H9 (cell line): ENCODE measurements around the gene KRT3. TPM values are rescaled to one million over a fixed set of nuclear protein-coding genes. Genes with fewer than 3 reads are reported as not detected.

Experiments used
- DNase-seq: peaks from one replicate; pipeline ENCODE4 v3.0.0-alpha.2; 2017
- H2AFZ ChIP-seq: one replicate; pipeline ENCODE4 v1.6.1; 2013; ENCODE audit warnings: mild to moderate bottlenecking, low read length, control low read depth, moderate library complexity
- H2AK5ac ChIP-seq: 2 replicates; pipeline ENCODE4 v1.6.1; 2013; ENCODE audit warnings: low read length, control low read depth, mixed read lengths; ENCODE audit not compliant: insufficient read length
- H2BK120ac ChIP-seq: one replicate; pipeline ENCODE4 v1.6.1; 2013; ENCODE audit warnings: low read depth, mild to moderate bottlenecking, low read length, control low read depth, inconsistent platforms; ENCODE audit not compliant: poor library complexity, severe bottlenecking
- H2BK12ac ChIP-seq: 2 replicates; pipeline ENCODE4 v1.6.1; 2013; ENCODE audit warnings: low read length, control low read depth, mixed read lengths, low read depth; ENCODE audit not compliant: insufficient read length
- H2BK15ac ChIP-seq: 2 replicates; pipeline ENCODE4 v1.6.1; 2013; ENCODE audit warnings: low read depth, low read length, control low read depth
- H2BK20ac ChIP-seq: one replicate; pipeline ENCODE4 v1.6.1; 2013; ENCODE audit warnings: low read depth, mild to moderate bottlenecking, low read length, control low read depth, inconsistent platforms; ENCODE audit not compliant: poor library complexity, severe bottlenecking
- H2BK5ac ChIP-seq: 2 replicates; pipeline ENCODE4 v1.6.1; 2013; ENCODE audit warnings: low read length, control low read depth, mixed read lengths; ENCODE audit not compliant: insufficient read length
- H3K14ac ChIP-seq: 2 replicates; pipeline ENCODE4 v1.6.1; 2013; ENCODE audit warnings: low read length, control low read depth; ENCODE audit not compliant: insufficient read depth
- H3K18ac ChIP-seq: 2 replicates; pipeline ENCODE4 v1.6.1; 2013; ENCODE audit warnings: low read depth, mild to moderate bottlenecking, mixed read lengths, low read length, control low read depth; ENCODE audit not compliant: insufficient read length
- H3K23ac ChIP-seq: 2 replicates; pipeline ENCODE4 v1.6.1; 2013; ENCODE audit warnings: low read length, control low read depth, mixed read lengths, low read depth; ENCODE audit not compliant: insufficient read length
- H3K23me2 ChIP-seq: 2 replicates; pipeline ENCODE4 v1.6.1; 2013; ENCODE audit warnings: low read depth, mild to moderate bottlenecking, mixed read lengths, low read length, control low read depth; ENCODE audit not compliant: insufficient read length, poor library complexity, severe bottlenecking
- H3K27ac ChIP-seq: 2 replicates; pipeline ENCODE4 v1.5.1; 2013; ENCODE audit warnings: low read length, control low read depth, mixed read lengths, low read depth; ENCODE audit not compliant: insufficient read length
- H3K27me3 ChIP-seq: 2 replicates; pipeline ENCODE4 v1.6.1; 2013; ENCODE audit warnings: low read length, control low read depth, inconsistent platforms; ENCODE audit not compliant: insufficient read depth
- H3K4ac ChIP-seq: 2 replicates; pipeline ENCODE4 v1.6.1; 2013; ENCODE audit warnings: low read depth, mild to moderate bottlenecking, control low read depth, inconsistent platforms, low read length, moderate library complexity
- H3K4me1 ChIP-seq: 2 replicates; pipeline ENCODE4 v1.6.1; 2013; ENCODE audit warnings: low read length, control low read depth, inconsistent platforms; ENCODE audit not compliant: insufficient read depth
- H3K4me2 ChIP-seq: 2 replicates; pipeline ENCODE4 v1.6.1; 2013; ENCODE audit warnings: low read length, control low read depth, mixed read lengths; ENCODE audit not compliant: insufficient read length, insufficient read depth
- H3K56ac ChIP-seq: 2 replicates; pipeline ENCODE4 v1.6.1; 2013; ENCODE audit warnings: low read depth, mild to moderate bottlenecking, mixed read lengths, low read length, control low read depth; ENCODE audit not compliant: insufficient read length
- H3K79me1 ChIP-seq: 2 replicates; pipeline ENCODE4 v1.6.1; 2013; ENCODE audit warnings: low read depth, mild to moderate bottlenecking, moderate library complexity, low read length, control low read depth, inconsistent platforms; ENCODE audit not compliant: insufficient read depth, poor library complexity, severe bottlenecking
- H3K79me2 ChIP-seq: 2 replicates; pipeline ENCODE4 v1.6.1; 2013; ENCODE audit warnings: low read length, control low read depth, inconsistent platforms; ENCODE audit not compliant: insufficient read depth
- H3K9ac ChIP-seq: 2 replicates; pipeline ENCODE4 v1.6.1; 2013; ENCODE audit warnings: low read length, control low read depth, mixed read lengths; ENCODE audit not compliant: insufficient read length; ENCODE audit errors: extremely low read depth
- H3K9me3 ChIP-seq: one replicate; pipeline ENCODE4 v1.6.1; 2013; ENCODE audit warnings: low read depth, low read length, inconsistent platforms; ENCODE audit not compliant: control insufficient read depth
- H3T11ph ChIP-seq: one replicate; pipeline ENCODE4 v1.6.1; 2013; ENCODE audit warnings: mild to moderate bottlenecking, low read length, control low read depth, inconsistent platforms
- H4K20me1 ChIP-seq: one replicate; pipeline ENCODE4 v1.6.1; 2013; ENCODE audit not compliant: control insufficient read depth, insufficient read length, insufficient read depth
- H4K5ac ChIP-seq: 2 replicates; pipeline ENCODE4 v1.6.1; 2013; ENCODE audit warnings: low read depth, mild to moderate bottlenecking, mixed read lengths, low read length, control low read depth; ENCODE audit not compliant: insufficient read length
- H4K8ac ChIP-seq: replicated peaks from 2 replicates; pipeline ENCODE4 v1.6.1; 2013; ENCODE audit warnings: low read length, control low read depth, mixed read lengths, low read depth; ENCODE audit not compliant: insufficient read length
- H4K91ac ChIP-seq: 2 replicates; pipeline ENCODE4 v1.6.1; 2013; ENCODE audit warnings: low read depth, mild to moderate bottlenecking, moderate library complexity, mixed read lengths, low read length, control low read depth; ENCODE audit not compliant: insufficient read length
- H3K27ac Mint-ChIP-seq, 3 experiments: 2 replicates in 2 of 3; 3 replicates in 1 of 3; pipeline ENCODE4 v1.8.0; 2020 to 2021; ENCODE audit warnings: mixed read lengths in 3 of 3, mild to moderate bottlenecking in 1 of 3, moderate library complexity in 1 of 3
- H3K27me3 Mint-ChIP-seq: 2 replicates; pipeline ENCODE4 v1.8.0; 2021; ENCODE audit warnings: low read depth, mild to moderate bottlenecking, moderate library complexity, mixed read lengths
- H3K36me3 Mint-ChIP-seq, 3 experiments: 2 replicates in 2 of 3; 3 replicates in 1 of 3; pipeline ENCODE4 v1.8.0; 2020 to 2021; ENCODE audit warnings: low read depth in 3 of 3, mixed read lengths in 3 of 3; ENCODE audit not compliant: insufficient read depth in 1 of 3
- H3K4me1 Mint-ChIP-seq, 2 experiments: 2 replicates each; pipeline ENCODE4 v1.8.0; 2020; ENCODE audit warnings: mixed read lengths in 2 of 2
- H3K4me3 Mint-ChIP-seq, 2 experiments: 2 replicates in 1 of 2; 3 replicates in 1 of 2; pipeline ENCODE4 v1.8.0; 2020 to 2021; ENCODE audit warnings: mild to moderate bottlenecking in 2 of 2, mixed read lengths in 2 of 2, moderate library complexity in 1 of 2
- H3K9me3 Mint-ChIP-seq, 2 experiments: 2 replicates in 1 of 2; 3 replicates in 1 of 2; pipeline ENCODE4 v1.8.0; 2020; ENCODE audit warnings: mild to moderate bottlenecking in 2 of 2, mixed read lengths in 2 of 2, moderate library complexity in 1 of 2
- CTCF ChIP-seq: fragments of 200-600 bp; sonication (generic); conservative IDR thresholded peaks from 3 replicates; pipeline ENCODE4 v1.8.0; 2021; ENCODE audit warnings: antibody characterized with exemption, mild to moderate bottlenecking
- WGBS: extraction: QIAGEN DNeasy Blood & Tissue Kit; methylation state at CpG from one replicate; pipeline ENCODE4 v1.1.7; 2013; ENCODE audit warnings: missing lambda C conversion rate, low lambda C conversion rate, mixed read lengths; ENCODE audit not compliant: insufficient read length; ENCODE audit errors: extremely low coverage; 5-methylcytosine and 5-hydroxymethylcytosine counted together
- total RNA-seq: library from RNA; stranded (reverse); gene quantifications from 2 replicates; pipeline ENCODE4 v1.2.1, GENCODE V29; 2021

The KRT3 gene
- total RNA-seq, 1 experiment from 2014 or later = not detected

- H3K23me2 ChIP-seq = no peaks in the 10 kb centered on the region
These were observed 41.5 kb upstream of the KRT3 start for GRCh38 chr12:52837413-52837741.

More at GRCh38 chr12:52837413-52837741, 41.5 kb upstream of the KRT3 start:
- DNase-seq = peak; percentile 28
- Histone ChIP-seq H3K27me3 (no peaks in the 10 kb centered on the region; the same call in 1 of the 2 replicates), H2AK5ac (no peak overlapping the region), H3K23ac (no peak overlapping the region), H3K9me3 (no peaks in the 10 kb centered on the region), H2BK20ac (no peak overlapping the region), H2BK12ac (no peak overlapping the region), H4K8ac (no peak overlapping the region), H4K20me1 (no peaks in the 10 kb centered on the region), H3K27ac (no peak overlapping the region), H2BK5ac (no peak overlapping the region), H3K4me2 (no peak overlapping the region), H2AFZ (no peak overlapping the region), H3K79me1 (no peaks in the 10 kb centered on the region), H2BK15ac (no peak overlapping the region), H3T11ph (no peak overlapping the region), H2BK120ac (no peak overlapping the region), H3K79me2 (no peaks in the 10 kb centered on the region), H3K18ac (no peak overlapping the region), H3K4me1 (no peaks in the 10 kb centered on the region), H4K91ac (no peak overlapping the region), H3K4ac (no peak overlapping the region), H4K5ac (no peak overlapping the region), H3K56ac (no peak overlapping the region), H3K14ac (no peak overlapping the region), H3K9ac (no peak overlapping the region)
- no peak for TF ChIP-seq CTCF
- WGBS = no CpG with 5 or more reads among the region's 9 CpGs
- Mint-ChIP-seq H3K4me3 (no peak overlapping the region), H3K9me3 (no peaks in the 10 kb centered on the region), H3K27ac (peak overlapping the region in 1 of 3 experiments; percentile 88; a peak in 2 of 7 replicates), H3K36me3 (no peaks in the 10 kb centered on the region), H3K27me3 (peaks cover 17% of the 10 kb centered on the region), H3K4me1 (no peaks in the 10 kb centered on the region; a peak in 1 of 4 replicates)
